IMR-90 (cell line): ENCODE measurements around the gene CSHL1. TPM values are rescaled to one million over a fixed set of nuclear protein-coding genes. Genes with fewer than 3 reads are reported as not detected.

Source experiments
- ATAC-seq: fragments of 200-7000 bp; cut with Tn5 transposase; 2 replicates; pipeline ENCODE4 v1.9.1; 2020; ENCODE audit warnings: low read depth, mild to moderate bottlenecking, moderate library complexity
- BruUV-seq: library from RNA; stranded (reverse); fragments of 400-500 nt; replicated peaks from 2 replicates; lab custom pipeline; 2021; lab: Mats Ljungman, UMichigan
- CTCF ChIA-PET: fragments of 300-600 bp; formaldehyde crosslinking; extraction: SDS; loops from one replicate; lab custom pipeline; 2021; ENCODE audit warnings: antibody characterized with exemption; lab: Yijun Ruan, JAX
- POLR2A ChIA-PET: fragments of 300-600 bp; sonication (Branson Sonifier 250); formaldehyde crosslinking; loops from one replicate; lab custom pipeline; 2022; ENCODE audit warnings: antibody characterized with exemption; ENCODE audit not compliant: unreplicated experiment; lab: Charles Lee
- DNase-seq: peaks from one replicate; pipeline ENCODE4 v3.0.0; 2013
- H2AFZ ChIP-seq: replicated peaks from 2 replicates; pipeline ENCODE3; 2013; ENCODE audit warnings: low read length, mild to moderate bottlenecking; ENCODE audit not compliant: poor library complexity
- H2AK5ac ChIP-seq: 2 replicates; pipeline ENCODE4 v1.6.1; 2013; ENCODE audit warnings: low read depth, low read length, inconsistent platforms
- H2AK9ac ChIP-seq: replicated peaks from 2 replicates; pipeline ENCODE3; 2013; ENCODE audit warnings: mild to moderate bottlenecking, low read depth, low read length, moderate library complexity; ENCODE audit not compliant: poor library complexity
- H2BK120ac ChIP-seq: 2 replicates; pipeline ENCODE4 v1.6.1; 2013; ENCODE audit warnings: low read depth, low read length, inconsistent platforms
- H2BK15ac ChIP-seq: 3 replicates; pipeline ENCODE4 v1.6.1; 2013; ENCODE audit warnings: low read depth, low read length, inconsistent platforms
- H2BK20ac ChIP-seq: 2 replicates; pipeline ENCODE4 v1.6.1; 2013; ENCODE audit warnings: low read depth, mild to moderate bottlenecking, inconsistent platforms, low read length, moderate library complexity
- H2BK5ac ChIP-seq: 2 replicates; pipeline ENCODE4 v1.6.1; 2013; ENCODE audit warnings: mild to moderate bottlenecking, low read depth, low read length, inconsistent platforms; ENCODE audit not compliant: poor library complexity, severe bottlenecking
- H3K14ac ChIP-seq: replicated peaks from 2 replicates; pipeline ENCODE4 v1.6.1; 2013; ENCODE audit warnings: low read depth, low read length, inconsistent platforms
- H3K18ac ChIP-seq: 2 replicates; pipeline ENCODE4 v1.6.1; 2013; ENCODE audit warnings: low read depth, low read length, control low read depth
- H3K23ac ChIP-seq: 2 replicates; pipeline ENCODE4 v1.6.1; 2013; ENCODE audit warnings: low read depth, low read length, inconsistent platforms
- H3K27ac ChIP-seq: 2 replicates; pipeline ENCODE4 v1.5.1; 2013; ENCODE audit warnings: mild to moderate bottlenecking, control low read depth, low read length; ENCODE audit not compliant: insufficient read depth
- H3K27me3 ChIP-seq: 2 replicates; pipeline ENCODE4 v1.6.1; 2013; ENCODE audit warnings: low read length; ENCODE audit not compliant: control insufficient read depth, insufficient read depth
- H3K36me3 ChIP-seq: 2 replicates; pipeline ENCODE4 v1.6.1; 2013; ENCODE audit warnings: low read length, mixed read lengths; ENCODE audit not compliant: control insufficient read depth, insufficient read depth
- H3K4ac ChIP-seq: 2 replicates; pipeline ENCODE4 v1.6.1; 2013; ENCODE audit warnings: low read depth, low read length, inconsistent platforms
- H3K4me1 ChIP-seq: 2 replicates; pipeline ENCODE4 v1.6.1; 2013; ENCODE audit warnings: low read length, mixed read lengths; ENCODE audit not compliant: control insufficient read depth, insufficient read depth
- H3K4me2 ChIP-seq: 2 replicates; pipeline ENCODE4 v1.6.1; 2013; ENCODE audit warnings: low read depth, mild to moderate bottlenecking, control low read depth, low read length, moderate library complexity
- H3K4me3 ChIP-seq: 2 replicates; pipeline ENCODE4 v1.5.1; 2013; ENCODE audit warnings: low read depth, mild to moderate bottlenecking, control low read depth, low read length, moderate library complexity; ENCODE audit not compliant: insufficient read depth
- H3K56ac ChIP-seq: 2 replicates; pipeline ENCODE4 v1.6.1; 2013; ENCODE audit warnings: low read length, inconsistent platforms; ENCODE audit not compliant: insufficient read depth; ENCODE audit errors: extremely low read depth
- H3K79me1 ChIP-seq, 2 experiments: 2 replicates each; pipeline ENCODE4 v1.6.1; 2013; ENCODE audit warnings: low read length in 2 of 2, inconsistent platforms in 1 of 2, low read depth in 1 of 2
- H3K9ac ChIP-seq: 2 replicates; pipeline ENCODE4 v1.6.1; 2013; ENCODE audit warnings: low read depth, low read length, control low read depth
- H3K9me1 ChIP-seq: 2 replicates; pipeline ENCODE4 v1.6.1; 2013; ENCODE audit warnings: low read length, inconsistent platforms; ENCODE audit not compliant: insufficient read depth
- H3K9me3 ChIP-seq: 2 replicates; pipeline ENCODE4 v1.6.1; 2013; ENCODE audit warnings: low read length; ENCODE audit not compliant: control insufficient read depth, insufficient read depth
- H4K20me1 ChIP-seq: 2 replicates; pipeline ENCODE4 v1.6.1; 2013; ENCODE audit warnings: low read length, inconsistent platforms; ENCODE audit not compliant: insufficient read depth
- H4K5ac ChIP-seq: 2 replicates; pipeline ENCODE4 v1.6.1; 2013; ENCODE audit warnings: mild to moderate bottlenecking, low read depth, low read length, control low read depth
- H4K8ac ChIP-seq, 2 experiments: 2 replicates each; pipeline ENCODE4 v1.6.1; 2013; ENCODE audit warnings: low read depth in 2 of 2, low read length in 2 of 2, control low read depth in 1 of 2, inconsistent platforms in 1 of 2
- H4K91ac ChIP-seq: 2 replicates; pipeline ENCODE4 v1.6.1; 2013; ENCODE audit warnings: low read depth, low read length, inconsistent platforms; ENCODE audit not compliant: insufficient read depth
- BHLHE40 ChIP-seq: fragments of 150-350 bp; IDR thresholded peaks from 2 replicates; pipeline ENCODE4 v1.6.1; 2016; ENCODE audit warnings: mild to moderate bottlenecking, low read depth, low read length
- CTCF ChIP-seq: conservative IDR thresholded peaks from 2 replicates; pipeline ENCODE4 v1.5.1; 2012; ENCODE audit warnings: mild to moderate bottlenecking, low read depth, low read length, improper control_type of control experiment
- ELK1 ChIP-seq: fragments of 150-350 bp; IDR thresholded peaks from 2 replicates; pipeline ENCODE4 v1.6.1; 2016; ENCODE audit warnings: low read depth, mild to moderate bottlenecking, low read length, moderate library complexity, borderline replicate concordance
- FOS ChIP-seq: fragments of 150-350 bp; IDR thresholded peaks from 2 replicates; pipeline ENCODE4 v1.6.1; 2016; ENCODE audit warnings: low read depth, low read length
- MAFK ChIP-seq: IDR thresholded peaks from 2 replicates; pipeline ENCODE4 v1.6.1; 2012; ENCODE audit warnings: low read depth, low read length, improper control_type of control experiment
- NFE2L2 ChIP-seq: fragments of 150-350 bp; IDR thresholded peaks from 2 replicates; pipeline ENCODE4 v1.6.1; 2016; ENCODE audit warnings: low read depth, mild to moderate bottlenecking, low read length
- POLR2A ChIP-seq: IDR thresholded peaks from 2 replicates; pipeline ENCODE4 v1.6.1; 2012; ENCODE audit warnings: mild to moderate bottlenecking, low read depth, low read length
- RAD21 ChIP-seq: IDR thresholded peaks from 2 replicates; pipeline ENCODE4 v1.6.1; 2012; ENCODE audit warnings: low read length, improper control_type of control experiment
- RCOR1 ChIP-seq: IDR thresholded peaks from 2 replicates; pipeline ENCODE4 v1.6.1; 2012; ENCODE audit warnings: mild to moderate bottlenecking, low read length, improper control_type of control experiment; ENCODE audit not compliant: insufficient replicate concordance
- RFX5 ChIP-seq: IDR thresholded peaks from 2 replicates; pipeline ENCODE4 v1.8.0; 2012; ENCODE audit warnings: low read depth, mild to moderate bottlenecking, low read length, moderate library complexity
- SMC3 ChIP-seq: fragments of 150-350 bp; IDR thresholded peaks from 2 replicates; pipeline ENCODE4 v1.6.1; 2016; ENCODE audit warnings: low read depth, mild to moderate bottlenecking, antibody characterized with exemption, low read length, moderate library complexity
- WGBS, 2 experiments: methylation state at CpG; one replicate each; pipeline versions ENCODE4 v1.1.5 to v1.1.7; 2013; ENCODE audit warnings: missing lambda C conversion rate in 2 of 2; ENCODE audit not compliant: insufficient read length in 1 of 2; ENCODE audit errors: extremely low coverage in 2 of 2; 5-methylcytosine and 5-hydroxymethylcytosine counted together
- dilution Hi-C: fragments of 300-500 bp; cut with HindIII; formaldehyde crosslinking; loops from one replicate; pipeline ENCODE4 v1.14.3; 2018; ENCODE audit warnings: low sequenced_read_pairs; ENCODE audit not compliant: unreplicated experiment
- in situ Hi-C: fragments of 300-500 bp; cut with MboI; formaldehyde crosslinking; loops from 3 replicates; pipeline ENCODE4 v1.14.3; 2019; ENCODE audit warnings: low sequenced_read_pairs, inconsistent platforms, mixed read lengths
- intact Hi-C: fragments of 100-400 bp; cut with micrococcal nuclease; formaldehyde crosslinking; loops from 2 replicates; pipeline ENCODE4 v1.10.0; 2022
- polyA plus RNA-seq, 3 experiments: library from polyadenylated mRNA; depleted of rRNA; stranded (reverse); fragments of >200 nt; gene quantifications; 2 replicates each; pipeline ENCODE4 v1.2.3, GENCODE V29; 2012; ENCODE audit warnings: low replicate concordance in 1 of 3
- total RNA-seq: library from RNA; depleted of rRNA; stranded (reverse); fragments of >200 nt; gene quantifications from 2 replicates; pipeline ENCODE4 v1.2.3, GENCODE V29; 2012

Gene CSHL1
- total and polyA plus RNA-seq, 2 of the 4 experiments (the other 2 are of a cell fraction) = not detected

GRCh38 chr17:63942309-63942985, 31.4 kb upstream of the CSHL1 start (continued):
- TF ChIP-seq SMC3 = no peak
- no peak for TF ChIP-seq CTCF
- no peak for TF ChIP-seq BHLHE40

GRCh38 chr17:63941751-63942150, 30.7 kb upstream of the CSHL1 start:
- no TSS peak for BruUV-seq
- Histone ChIP-seq H4K5ac (no peak overlapping the region), H4K20me1 (no peaks in the 10 kb centered on the region), H3K4me3 (no peak overlapping the region), H2BK15ac (no peak overlapping the region), H3K79me1 (no peaks in the 10 kb centered on the region), H2AK5ac (no peak overlapping the region), H3K4me1 (no peaks in the 10 kb centered on the region), H2BK20ac (no peak overlapping the region), H3K9ac (no peak overlapping the region), H2BK5ac (no peak overlapping the region), H4K8ac (no peak overlapping the region), H3K27me3 (peaks cover 11% of the 10 kb centered on the region), H3K9me1 (no peaks in the 10 kb centered on the region), H3K4ac (no peak overlapping the region), H3K56ac (no peak overlapping the region), H3K18ac (no peak overlapping the region), H3K4me2 (no peak overlapping the region), H2AK9ac (no peak overlapping the region), H3K9me3 (no peaks in the 10 kb centered on the region; the same call in 1 of the 2 replicates), H3K23ac (no peak overlapping the region), H4K91ac (no peak overlapping the region), H3K27ac (no peak overlapping the region), H3K36me3 (no peaks in the 10 kb centered on the region), H2AFZ (no peak overlapping the region), H2BK120ac (no peak overlapping the region), H3K14ac (no peak overlapping the region)
- in situ Hi-C loops (no loop called here), dilution Hi-C loops (no loop called here), intact Hi-C loops (no loop called here)
- DNase-seq (no peak), ATAC-seq (no peak)
- ChIA-PET CTCF (no interaction called here), POLR2A (no interaction called here)
- TF ChIP-seq MAFK = no peak
- TF ChIP-seq SMC3 = no peak
- no peak for TF ChIP-seq ELK1
- no peak for TF ChIP-seq RCOR1
- no peak for TF ChIP-seq RFX5
- TF ChIP-seq FOS = no peak
- no peak for TF ChIP-seq NFE2L2
- TF ChIP-seq CTCF = no peak
- no peak for TF ChIP-seq BHLHE40
- no peak for TF ChIP-seq RAD21
- TF ChIP-seq POLR2A = no peak
- whole genome bisulfite sequencing, 2 experiments = 87% methylated on average over 17 of the region's 23 CpGs; no CpG with 5 or more reads in 1 of the 2 experiments
